ENCODE data around the gene UROC1. TPM values are rescaled to one million over a fixed set of nuclear protein-coding genes. Genes with fewer than 3 reads are reported as not detected.

Gene UROC1
- total RNA-seq, 1 experiment from 2014 or later: 0.21 TPM

DNA sequence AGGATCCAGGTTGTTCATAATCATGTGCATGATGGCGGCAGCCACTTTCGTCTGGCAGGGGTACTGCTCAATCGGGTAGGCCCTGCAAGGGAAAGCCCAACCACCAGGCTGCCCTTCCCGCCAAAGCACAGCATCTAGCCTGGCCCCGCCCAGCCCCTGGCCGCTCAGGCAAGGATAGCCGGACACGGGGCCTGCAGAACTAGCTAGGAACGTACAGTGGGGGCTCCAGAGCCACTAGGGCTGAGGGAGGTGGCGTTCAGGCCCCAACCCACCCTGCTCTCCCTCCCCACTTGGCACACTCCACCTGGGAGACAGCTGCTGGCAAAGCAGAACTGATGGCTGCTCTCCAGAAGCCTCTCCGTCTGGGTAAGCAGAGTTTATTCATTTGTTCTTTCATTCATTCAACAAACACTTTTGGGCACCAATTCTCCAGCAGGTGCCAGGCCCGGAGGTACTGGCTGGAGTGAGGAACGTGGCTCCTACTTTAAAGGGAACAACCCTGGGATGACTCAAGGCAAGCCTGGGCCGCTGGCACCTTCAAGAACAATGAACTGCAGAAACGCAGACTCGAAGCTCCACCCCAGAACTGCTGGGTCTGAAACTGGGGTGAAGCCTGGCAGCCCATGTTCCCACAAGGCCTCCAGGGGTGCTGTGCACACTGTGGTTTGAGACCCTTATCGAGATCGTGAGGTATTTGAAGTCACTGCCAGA is 7.8 kb downstream of the UROC1 start:
- no peak for DNase-seq (ENCODE audit: low read depth, low spot score)
- in situ Hi-C loops (cut with HindIII; ENCODE audit: low pct_unique_long_range_greater_than_20kb, low sequenced_read_pairs): no loop called here

DNA sequence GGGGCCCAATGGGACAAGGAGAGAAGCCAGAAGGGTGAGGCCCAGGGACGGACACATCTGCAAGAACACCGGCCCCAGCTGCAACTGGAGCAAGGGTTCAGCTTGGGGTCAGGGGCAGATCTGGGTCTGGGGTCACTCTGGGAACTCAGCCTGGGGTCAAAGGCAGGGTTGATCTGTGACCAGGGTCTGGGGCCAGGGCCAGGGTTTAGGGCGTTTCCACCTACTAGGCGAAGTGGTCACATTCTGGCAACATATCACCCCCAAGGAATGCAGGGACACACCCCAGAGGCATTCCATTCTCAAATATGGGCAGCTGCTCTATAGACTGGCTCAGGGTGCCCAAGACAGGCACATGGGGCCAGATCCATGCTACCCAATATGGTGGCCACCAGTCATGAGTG is 9.0 kb downstream of the UROC1 start:
- DNase-seq (ENCODE audit: low read depth, low spot score): no peak
- in situ Hi-C loops (cut with HindIII; ENCODE audit: low pct_unique_long_range_greater_than_20kb, low sequenced_read_pairs): no loop called here

- in situ Hi-C loops (cut with HindIII; ENCODE audit: low pct_unique_long_range_greater_than_20kb, low sequenced_read_pairs): no loop called here
- no peak for DNase-seq (ENCODE audit: low read depth, low spot score)
Observed at GRCh38 chr3:126507886-126508285, 9.7 kb downstream of the UROC1 start.

DNA sequence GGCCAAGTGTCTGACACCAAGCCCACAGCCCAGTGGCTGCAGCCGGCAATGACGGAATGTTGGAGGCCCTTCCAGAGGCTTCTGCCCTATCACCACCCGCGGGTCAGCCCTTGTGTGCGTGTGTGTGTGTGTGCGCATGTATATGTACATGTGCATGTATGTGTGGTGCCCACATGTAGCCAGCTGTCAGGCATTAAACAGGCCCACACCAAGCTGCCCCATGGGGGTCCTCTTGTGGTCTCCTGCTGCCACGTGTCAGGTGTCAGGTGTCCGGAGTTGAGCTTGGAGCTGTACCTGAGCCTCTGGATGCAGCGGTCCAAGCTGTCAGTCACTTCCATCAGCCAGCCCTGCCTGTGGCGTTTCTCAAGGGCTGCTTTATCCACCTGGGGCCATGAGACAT is 13.9 kb downstream of the UROC1 start:
- in situ Hi-C loops (cut with HindIII; ENCODE audit: low pct_unique_long_range_greater_than_20kb, low sequenced_read_pairs): no loop called here
- DNase-seq (ENCODE audit: low read depth, low spot score): no peak

DNA sequence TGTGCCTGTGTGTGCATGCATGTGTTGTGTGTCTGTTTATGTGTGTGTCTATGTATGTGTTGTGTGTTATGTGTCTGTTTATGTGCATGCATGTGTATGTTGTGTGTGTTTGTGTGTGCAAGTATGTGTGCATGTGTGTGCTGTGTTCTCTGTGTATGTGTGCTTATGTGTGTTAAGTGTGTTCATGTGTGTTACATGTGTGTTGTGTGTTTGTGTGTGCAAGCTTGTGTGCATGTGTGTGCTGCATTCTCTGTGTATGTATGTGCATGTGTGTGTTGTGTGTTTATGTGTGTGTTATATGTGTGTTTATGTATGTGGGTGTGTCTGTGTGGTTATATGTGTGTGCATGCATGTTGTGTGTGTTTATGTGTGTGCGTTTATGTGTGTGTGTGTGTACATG is 14.9 kb downstream of the UROC1 start:
- DNase-seq (ENCODE audit: low read depth, low spot score): no peak
- in situ Hi-C loops (cut with HindIII; ENCODE audit: low pct_unique_long_range_greater_than_20kb, low sequenced_read_pairs): no loop called here

DNA sequence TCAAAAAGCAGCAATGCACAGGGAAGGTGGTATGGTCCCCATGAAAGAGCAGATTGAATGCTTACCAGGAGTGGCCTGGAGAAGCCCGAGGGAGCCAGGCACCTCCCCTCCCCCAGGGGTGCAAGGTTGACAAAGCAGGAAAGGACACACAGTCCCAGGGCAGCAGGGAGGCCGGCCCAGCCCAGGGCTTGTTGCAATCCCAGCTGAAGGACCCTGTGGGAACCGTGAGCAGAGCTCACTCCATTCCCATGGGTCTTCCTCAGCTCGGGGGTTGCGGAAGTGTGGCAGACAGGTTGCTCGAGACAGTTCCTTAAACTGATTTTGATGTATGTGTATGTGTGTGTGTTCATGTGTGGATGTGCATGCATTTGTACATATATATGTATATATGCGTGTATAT is 15.8 kb downstream of the UROC1 start:
- no peak for DNase-seq (ENCODE audit: low read depth, low spot score)
- in situ Hi-C loops (cut with HindIII; ENCODE audit: low pct_unique_long_range_greater_than_20kb, low sequenced_read_pairs): no loop called here

DNA sequence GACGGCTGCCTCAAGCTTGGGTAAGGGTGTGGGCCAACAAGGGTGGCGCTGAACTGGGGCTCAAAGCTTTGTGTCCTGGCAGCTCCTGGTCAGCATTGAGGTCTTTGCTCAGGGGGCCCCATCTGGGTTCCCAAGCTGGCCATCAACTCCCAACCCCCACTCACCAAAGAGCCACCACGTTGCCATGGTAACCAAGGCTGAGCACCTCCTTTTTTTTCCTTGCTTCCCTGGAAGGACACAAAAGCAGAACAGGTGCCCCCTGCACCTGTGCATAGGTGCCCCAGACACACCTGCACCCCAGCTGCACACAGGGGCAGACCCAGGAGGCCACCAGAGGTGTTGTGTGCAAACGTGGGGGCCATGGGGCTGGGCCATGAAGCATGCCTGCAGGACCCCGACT is 16.5 kb downstream of the UROC1 start:
- in situ Hi-C loops (cut with HindIII; ENCODE audit: low pct_unique_long_range_greater_than_20kb, low sequenced_read_pairs): no loop called here
- no peak for DNase-seq (ENCODE audit: low read depth, low spot score)

GRCh38 chr3:126500016-126500415 is 17.6 kb downstream of the UROC1 start:
- in situ Hi-C loops (cut with HindIII; ENCODE audit: low pct_unique_long_range_greater_than_20kb, low sequenced_read_pairs): no loop called here
- no peak for DNase-seq (ENCODE audit: low read depth, low spot score)

GRCh38 chr3:126499401-126499800 is 18.2 kb downstream of the UROC1 start:
- no peak for DNase-seq (ENCODE audit: low read depth, low spot score)
- in situ Hi-C loops (cut with HindIII; ENCODE audit: low pct_unique_long_range_greater_than_20kb, low sequenced_read_pairs): no loop called here

DNA sequence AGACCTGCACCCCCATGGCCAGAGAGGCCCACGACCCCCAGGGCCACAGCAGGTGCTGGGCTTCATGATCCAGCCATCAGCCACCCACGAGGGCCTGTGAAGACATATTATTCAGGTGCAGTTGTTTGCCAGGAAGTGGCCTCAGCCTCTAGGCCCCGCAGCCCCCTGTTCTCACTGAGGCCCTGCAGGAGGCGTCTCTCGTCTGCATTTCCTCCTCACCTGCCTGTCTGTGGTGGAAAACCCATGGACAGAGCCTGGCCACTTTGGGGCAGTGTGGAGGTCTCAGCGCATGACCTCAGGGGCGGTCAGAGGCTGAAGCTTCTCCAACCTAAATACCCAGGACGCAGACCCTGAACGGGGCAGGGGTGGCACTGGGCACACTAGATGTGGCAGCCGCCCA is 18.6 kb downstream of the UROC1 start:
- DNase-seq (ENCODE audit: low read depth, low spot score): no peak
- in situ Hi-C loops (cut with HindIII; ENCODE audit: low pct_unique_long_range_greater_than_20kb, low sequenced_read_pairs): no loop called here

DNA sequence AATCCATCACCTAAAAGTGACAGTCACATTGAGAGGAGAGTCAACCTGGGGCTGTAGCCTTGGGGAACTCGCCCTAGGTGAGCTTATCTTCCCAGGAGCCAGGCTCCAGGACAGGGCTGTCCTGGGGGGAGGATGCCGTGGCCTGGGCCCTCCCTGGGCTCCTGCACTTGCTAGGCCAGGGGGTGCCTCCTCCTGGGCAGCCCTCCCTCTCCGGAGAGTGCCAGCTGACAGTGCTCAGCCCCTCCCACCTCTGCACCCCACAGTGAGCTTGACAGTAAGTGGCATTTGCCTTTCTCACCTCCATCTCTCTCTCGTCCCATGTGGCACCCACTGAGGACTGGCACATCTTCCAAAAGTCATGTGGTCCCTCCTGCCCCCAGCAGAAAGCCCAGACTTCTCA is 19.1 kb downstream of the UROC1 start:
- in situ Hi-C loops (cut with HindIII; ENCODE audit: low pct_unique_long_range_greater_than_20kb, low sequenced_read_pairs): no loop called here
- no peak for DNase-seq (ENCODE audit: low read depth, low spot score)

DNA sequence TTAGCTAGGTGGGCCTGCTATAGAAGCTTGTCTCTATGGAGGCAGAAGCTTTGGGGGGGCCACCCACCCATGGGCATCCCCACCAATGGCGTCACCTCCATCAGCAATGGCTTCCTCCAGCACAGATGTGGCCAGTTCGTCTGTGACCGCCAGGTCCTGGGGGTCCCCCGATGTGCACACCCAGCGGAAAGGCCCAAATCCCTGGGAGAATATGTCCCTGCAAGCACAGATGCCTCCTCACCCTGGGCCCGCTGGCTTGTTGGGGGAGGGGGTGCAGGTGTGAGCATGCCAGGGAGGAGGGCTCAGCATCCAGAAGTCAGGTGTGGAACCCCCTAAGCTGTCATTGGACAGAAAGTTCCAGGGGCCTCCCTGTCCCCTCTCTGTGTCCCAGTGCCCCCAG is 19.6 kb downstream of the UROC1 start:
- no peak for DNase-seq (ENCODE audit: low read depth, low spot score)
- in situ Hi-C loops (cut with HindIII; ENCODE audit: low pct_unique_long_range_greater_than_20kb, low sequenced_read_pairs): no loop called here

DNA sequence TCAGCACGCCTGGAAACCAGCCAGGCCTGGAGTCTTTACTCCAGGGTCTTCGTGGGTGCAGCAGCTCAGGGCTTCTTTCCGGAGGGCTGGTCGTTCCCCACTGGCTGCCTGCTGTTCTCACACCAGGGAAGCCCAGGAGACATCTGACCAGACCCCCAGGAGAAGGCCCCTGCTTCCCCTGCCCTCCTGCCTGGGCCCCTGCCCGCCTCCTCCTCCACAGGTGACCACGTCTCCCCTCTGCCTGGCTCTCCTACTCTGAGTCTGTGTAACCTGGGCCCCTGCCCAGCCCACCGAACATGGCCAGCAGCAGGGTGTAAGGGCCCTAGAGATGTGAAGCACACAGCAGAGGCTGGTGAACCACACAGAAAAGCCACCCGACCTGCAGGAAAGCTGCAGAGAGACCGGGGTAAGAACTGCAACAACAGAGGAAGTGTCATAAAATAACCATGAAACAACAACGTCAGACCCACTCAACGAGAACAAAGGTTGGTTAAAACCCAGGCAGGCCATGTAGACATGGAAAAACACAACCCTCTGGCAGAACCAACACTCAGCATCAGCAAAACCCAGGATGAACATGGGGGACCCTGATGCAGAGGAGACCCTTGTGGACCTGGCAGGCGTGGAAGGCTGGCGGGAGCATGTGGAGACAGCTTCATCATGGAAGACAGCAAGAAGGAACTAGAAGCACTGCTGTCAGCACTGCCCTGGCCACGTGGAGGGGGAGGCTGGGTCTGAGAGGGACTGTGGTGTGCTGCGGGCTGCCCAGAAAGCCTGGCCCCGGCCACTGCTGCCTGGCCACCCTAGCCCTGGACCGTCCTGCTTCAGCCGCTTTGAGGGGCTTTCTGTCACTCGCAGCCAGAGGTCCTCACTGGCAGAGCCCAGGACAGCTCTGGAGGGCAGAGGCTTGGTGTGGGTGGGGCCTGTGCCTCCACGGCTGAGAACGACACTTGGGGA is 20.4 kb downstream of the UROC1 start:
- DNase-seq (ENCODE audit: low read depth, low spot score): no peak
- in situ Hi-C loops (cut with HindIII; ENCODE audit: low pct_unique_long_range_greater_than_20kb, low sequenced_read_pairs): no loop called here

GRCh38 chr3:126495786-126496185 is 21.8 kb downstream of the UROC1 start:
- in situ Hi-C loops (cut with HindIII; ENCODE audit: low pct_unique_long_range_greater_than_20kb, low sequenced_read_pairs): no loop called here

DNA sequence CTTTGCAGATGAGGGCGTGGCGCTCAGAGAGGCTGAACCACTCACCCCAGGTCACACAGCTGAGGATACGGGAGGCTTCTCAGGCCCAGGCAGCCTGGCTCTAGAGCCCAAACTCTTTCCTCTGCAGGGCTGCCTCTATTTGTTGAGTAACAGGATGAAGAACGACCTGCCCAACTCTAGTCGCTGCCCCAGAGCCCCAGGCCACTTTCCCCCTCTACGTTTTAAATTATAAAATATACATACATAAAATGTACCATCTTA is 22.7 kb downstream of the UROC1 start:
- in situ Hi-C loops (cut with HindIII; ENCODE audit: low pct_unique_long_range_greater_than_20kb, low sequenced_read_pairs): no loop called here
- no peak for DNase-seq (ENCODE audit: low read depth, low spot score)

More at GRCh38 chr3:126495786-126496185, 21.8 kb downstream of the UROC1 start:
- no peak for DNase-seq (ENCODE audit: low read depth, low spot score)

GRCh38 chr3:126494204-126494969 is 23.2 kb downstream of the UROC1 start:
- DNase-seq (ENCODE audit: low read depth, low spot score): no peak
- in situ Hi-C loops (cut with HindIII; ENCODE audit: low pct_unique_long_range_greater_than_20kb, low sequenced_read_pairs): no loop called here

DNA sequence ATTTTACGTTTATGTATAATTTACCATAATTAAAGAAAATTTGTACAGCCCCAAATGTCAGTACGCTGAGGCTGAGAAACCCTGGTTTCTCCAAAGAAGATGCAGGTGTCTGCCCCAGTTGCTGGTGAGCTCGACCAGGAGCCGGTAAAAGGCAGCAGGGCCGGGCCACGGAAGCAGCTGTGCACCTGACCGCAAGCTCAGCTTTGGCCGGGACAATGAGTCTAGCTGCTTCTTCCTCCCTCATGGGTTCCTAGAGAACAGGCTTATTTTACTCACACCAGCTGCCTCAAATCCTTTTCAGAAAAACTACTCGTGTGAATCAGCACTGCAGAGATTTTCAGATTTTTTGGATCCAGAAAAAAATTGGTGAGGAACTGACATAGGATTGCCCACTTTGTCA is 23.8 kb downstream of the UROC1 start:
- in situ Hi-C loops (cut with HindIII; ENCODE audit: low pct_unique_long_range_greater_than_20kb, low sequenced_read_pairs): no loop called here
- no peak for DNase-seq (ENCODE audit: low read depth, low spot score)

GRCh38 chr3:126493051-126493450 is 24.5 kb downstream of the UROC1 start:
- DNase-seq (ENCODE audit: low read depth, low spot score): no peak
- in situ Hi-C loops (cut with HindIII; ENCODE audit: low pct_unique_long_range_greater_than_20kb, low sequenced_read_pairs): no loop called here

Data from SK-MEL-5 (cell line).